ENCODE data around the gene FKBP3.

DNA sequence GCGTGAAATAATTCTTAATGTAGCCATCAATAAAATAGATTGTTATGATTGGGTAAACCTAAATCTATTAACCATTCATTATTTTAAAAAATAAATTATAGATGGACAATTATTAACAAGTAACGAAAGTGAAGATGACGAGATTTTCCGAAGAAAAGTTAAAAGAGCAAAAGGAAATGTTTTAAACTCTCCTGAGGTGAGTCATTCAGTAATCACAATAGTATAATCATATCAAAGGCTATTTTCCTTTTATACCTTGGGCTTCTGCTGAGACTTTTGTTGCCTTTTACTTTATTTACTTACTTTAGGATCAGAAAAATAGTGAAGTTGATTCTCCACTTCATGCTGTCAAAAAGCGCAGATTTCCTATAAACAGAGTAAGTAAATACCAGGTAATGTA lies 47.0 kb upstream of the FKBP3 start:
- TF ChIP-seq EZH2phosphoT487 (IDR thresholded peaks at IDR 0.05; ENCODE audit: low read depth, severe bottlenecking, unreplicated experiment) (no peak), EZH2 (IDR thresholded peaks at IDR 0.05; ENCODE audit: borderline replicate concordance) (no peak)
- TF ChIP-seq, protein P1, sequence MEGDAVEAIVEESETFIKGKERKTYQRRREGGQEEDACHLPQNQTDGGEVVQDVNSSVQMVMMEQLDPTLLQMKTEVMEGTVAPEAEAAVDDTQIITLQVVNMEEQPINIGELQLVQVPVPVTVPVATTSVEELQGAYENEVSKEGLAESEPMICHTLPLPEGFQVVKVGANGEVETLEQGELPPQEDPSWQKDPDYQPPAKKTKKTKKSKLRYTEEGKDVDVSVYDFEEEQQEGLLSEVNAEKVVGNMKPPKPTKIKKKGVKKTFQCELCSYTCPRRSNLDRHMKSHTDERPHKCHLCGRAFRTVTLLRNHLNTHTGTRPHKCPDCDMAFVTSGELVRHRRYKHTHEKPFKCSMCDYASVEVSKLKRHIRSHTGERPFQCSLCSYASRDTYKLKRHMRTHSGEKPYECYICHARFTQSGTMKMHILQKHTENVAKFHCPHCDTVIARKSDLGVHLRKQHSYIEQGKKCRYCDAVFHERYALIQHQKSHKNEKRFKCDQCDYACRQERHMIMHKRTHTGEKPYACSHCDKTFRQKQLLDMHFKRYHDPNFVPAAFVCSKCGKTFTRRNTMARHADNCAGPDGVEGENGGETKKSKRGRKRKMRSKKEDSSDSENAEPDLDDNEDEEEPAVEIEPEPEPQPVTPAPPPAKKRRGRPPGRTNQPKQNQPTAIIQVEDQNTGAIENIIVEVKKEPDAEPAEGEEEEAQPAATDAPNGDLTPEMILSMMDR (IDR thresholded peaks at IDR 0.05; ENCODE audit: poor library complexity), result no peak
